Tibial artery (tissue), 4 donors: ENCODE measurements around the gene PHKG1.
"Not testable (repeated sequence)": the region's sequence is repeated elsewhere in the genome, so short reads cannot be mapped to it uniquely, and the experiment has no call there.

ENCODE experiments used
- DNase-seq, 2 donors: peaks; one replicate each; pipeline ENCODE4 v3.0.0-alpha.2; 2019
- H3K27ac ChIP-seq, 2 donors: fragments of 200-600 bp; sonication (generic) in 1 of 2; 1 replicate in 1 of 2; 2 replicates in 1 of 2; pipeline ENCODE4 v1.5.1; 2018 to 2019; ENCODE audit warnings: mild to moderate bottlenecking in 1 of 2
- H3K27me3 ChIP-seq, 2 donors: fragments of 200-600 bp; sonication (generic) in 1 of 2; one replicate each; pipeline versions ENCODE4 v1.5.1 to v1.6.0; 2016 to 2019
- H3K36me3 ChIP-seq, 3 donors: fragments of 200-600 bp; sonication (generic) in 2 of 3; one replicate each; pipeline ENCODE4 v1.5.1; 2016 to 2019; ENCODE audit warnings: mild to moderate bottlenecking in 2 of 3
- H3K4me1 ChIP-seq, 4 donors: fragments of 200-600 bp; sonication (generic) in 2 of 4; 1 replicate in 3 of 4; 2 replicates in 1 of 4; pipeline ENCODE4 v1.5.1; 2016 to 2019
- H3K4me3 ChIP-seq, 2 donors: fragments of 200-600 bp; sonication (generic) in 1 of 2; 1 replicate in 1 of 2; 2 replicates in 1 of 2; pipeline ENCODE4 v1.5.1; 2018 to 2019; ENCODE audit warnings: mild to moderate bottlenecking in 2 of 2
- H3K9me3 ChIP-seq, 3 donors: fragments of 200-600 bp; sonication (generic) in 1 of 3; one replicate each; pipeline ENCODE4 v1.5.1; 2016 to 2019
- CTCF ChIP-seq, 2 experiments: fragments of 200-600 bp in 1 of 2; fragments of 450-650 bp in 1 of 2; IDR thresholded peaks; one replicate each; pipeline ENCODE4 v1.5.1; 2017 to 2019; ENCODE audit warnings: antibody characterized with exemption in 2 of 2, mild to moderate bottlenecking in 1 of 2, moderate library complexity in 1 of 2
- intact Hi-C: fragments of 100-400 bp; cut with DNase I; formaldehyde crosslinking; loops from one replicate; pipeline ENCODE4 v1.15.0; 2023; ENCODE audit warnings: low total_unique reads

PHKG1 gene

DNA sequence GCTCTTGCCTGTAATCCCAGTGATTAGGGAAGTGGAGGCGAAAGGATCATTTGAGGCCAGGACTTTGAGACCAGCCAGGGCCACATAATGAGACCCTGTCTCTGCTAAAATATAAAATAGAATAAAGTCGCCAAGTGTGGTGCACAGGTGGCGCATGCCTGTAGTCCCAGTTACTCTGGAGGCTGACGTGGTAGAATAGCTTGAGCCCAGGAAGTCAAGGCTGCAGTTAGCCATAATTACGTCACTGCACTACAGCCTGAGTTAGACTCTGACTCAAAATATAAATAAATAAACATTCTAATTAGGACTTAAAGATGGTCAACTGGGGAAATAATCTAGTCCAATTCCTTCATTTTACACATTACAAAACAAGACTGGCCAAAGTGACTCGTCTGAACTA is 12.8 kb upstream of the PHKG1 start:
- H3K27ac ChIP-seq, result peak overlapping the region; percentile 88 to 92
- H3K27me3 ChIP-seq, result no peaks in the 10 kb centered on the region
- TF ChIP-seq CTCF (IDR thresholded peaks at IDR 0.05), result no peak
- peak overlapping the region; percentile 77 to 81 for H3K4me3 ChIP-seq
- DNase-seq, result no peak
- peaks cover 38 to 41% (median 39%) of the 10 kb centered on the region in 3 donors for H3K36me3 ChIP-seq
- no peaks in the 10 kb centered on the region for H3K9me3 ChIP-seq
- peaks cover 0 to 26% (median 16%) of the 10 kb centered on the region in 4 donors for H3K4me1 ChIP-seq
- intact Hi-C loops, result no loop called here

DNA sequence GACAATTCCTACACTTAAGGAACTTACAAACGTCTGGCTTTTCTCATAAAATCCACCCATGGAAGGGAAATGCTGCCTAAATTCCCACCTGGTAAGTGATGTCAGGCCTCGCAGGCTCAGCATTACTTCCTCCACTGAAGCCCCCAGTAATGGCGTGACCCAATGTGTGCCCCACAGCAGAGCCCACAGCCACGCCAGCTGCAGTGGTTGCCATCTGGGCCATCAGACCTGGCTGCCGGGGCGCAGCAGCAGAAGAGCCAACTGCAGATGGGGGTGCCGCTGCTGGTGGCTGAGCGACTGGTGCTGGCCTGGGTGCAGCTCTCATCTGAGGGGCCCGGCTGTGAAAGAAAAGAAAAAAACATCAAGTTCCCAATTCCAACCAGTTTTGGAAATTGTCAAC is 11.4 kb upstream of the PHKG1 start:
- DNase-seq, H3K27me3 ChIP-seq, H3K27ac ChIP-seq, intact Hi-C loops, H3K4me3 ChIP-seq, H3K9me3 ChIP-seq: not testable (repeated sequence)
- H3K4me1 ChIP-seq, result peaks cover 0 to 26% (median 16%) of the 10 kb centered on the region in 4 donors
- peaks cover 49 to 55% (median 53%) of the 10 kb centered on the region in 3 donors for H3K36me3 ChIP-seq

- Histone ChIP-seq H3K4me1 (peaks cover 0 to 18% (median 13%) of the 10 kb centered on the region in 4 donors), H3K4me3 (no peak overlapping the region), H3K27ac (no peak overlapping the region), H3K9me3 (no peaks in the 10 kb centered on the region), H3K36me3 (peaks cover 49 to 78% (median 54%) of the 10 kb centered on the region in 3 donors), H3K27me3 (no peaks in the 10 kb centered on the region)
- no peak for TF ChIP-seq CTCF (IDR thresholded peaks at IDR 0.05)
- no peak for DNase-seq
- intact Hi-C loops, result no loop called here
These were observed 6.9 kb upstream of the PHKG1 start for GRCh38 chr7:56099653-56100052.

DNA sequence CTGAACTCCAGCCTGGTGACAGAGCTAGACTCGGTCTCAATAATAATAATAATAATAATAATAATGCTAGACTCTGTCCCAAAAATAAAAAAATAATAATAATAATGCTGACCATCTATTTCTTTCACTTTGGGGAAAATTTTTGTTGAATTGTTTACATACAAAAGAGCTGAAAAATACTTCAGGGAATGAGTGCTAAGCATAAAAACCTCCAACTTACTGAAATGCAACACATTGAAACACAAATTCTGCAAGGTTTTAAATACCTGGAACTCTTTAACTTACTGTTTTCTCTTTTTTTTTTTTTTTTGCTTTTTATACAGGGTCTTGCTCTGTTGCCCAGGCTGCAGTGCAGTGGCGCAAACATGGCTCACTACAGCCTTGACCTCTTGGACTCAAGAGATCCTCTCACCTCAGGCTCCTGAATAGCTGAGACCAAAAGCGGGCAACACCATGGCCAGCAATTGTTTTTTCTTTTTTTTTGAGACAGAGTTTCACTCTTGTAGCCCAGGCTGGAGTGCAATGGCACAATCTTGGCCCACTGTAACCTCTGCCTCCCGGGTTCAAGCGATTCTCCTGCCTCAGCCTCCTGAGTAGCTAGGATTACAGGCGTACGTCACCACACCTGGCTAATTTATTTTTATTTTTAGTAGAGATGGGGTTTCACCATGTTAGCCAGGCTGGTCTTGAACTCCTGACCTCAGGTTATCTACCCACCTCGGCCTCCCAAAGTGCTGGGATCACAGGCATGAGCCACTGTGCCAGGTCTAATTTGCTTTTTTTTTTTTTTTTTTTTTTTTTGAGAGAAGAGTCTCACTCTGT is 5.6 kb upstream of the PHKG1 start:
- peaks cover 40 to 66% (median 44%) of the 10 kb centered on the region in 3 donors for H3K36me3 ChIP-seq
- H3K4me3 ChIP-seq, DNase-seq, H3K27me3 ChIP-seq, intact Hi-C loops, H3K27ac ChIP-seq, H3K9me3 ChIP-seq: not testable (repeated sequence)
- peaks cover 0 to 11% (median 10%) of the 10 kb centered on the region in 4 donors for H3K4me1 ChIP-seq

GRCh38 chr7:56097700-56098099 is 4.9 kb upstream of the PHKG1 start:
- Histone ChIP-seq H3K27me3 (no peaks in the 10 kb centered on the region), H3K4me3 (no peak overlapping the region), H3K9me3 (no peaks in the 10 kb centered on the region), H3K4me1 (peaks cover 0 to 17% (median 14%) of the 10 kb centered on the region in 4 donors), H3K27ac (no peak overlapping the region), H3K36me3 (peaks cover 33 to 59% (median 37%) of the 10 kb centered on the region in 3 donors)
- intact Hi-C loops, result no loop called here
- DNase-seq, result peak in 1 of 2 donors; percentile 57
- TF ChIP-seq CTCF (IDR thresholded peaks at IDR 0.05), result no peak

GRCh38 chr7:56092388-56092787 is 364 bp downstream of the PHKG1 start:
- H3K4me1 ChIP-seq, result peaks cover 0 to 33% (median 25%) of the 10 kb centered on the region in 4 donors
- peak overlapping the region; percentile 82 for H3K27ac ChIP-seq
- peak overlapping the region; percentile 38 for H3K4me3 ChIP-seq
- H3K36me3 ChIP-seq, result peaks cover 4 to 31% (median 11%) of the 10 kb centered on the region in 3 donors
- intact Hi-C loops, DNase-seq, H3K9me3 ChIP-seq, H3K27me3 ChIP-seq: not testable (repeated sequence)

DNA sequence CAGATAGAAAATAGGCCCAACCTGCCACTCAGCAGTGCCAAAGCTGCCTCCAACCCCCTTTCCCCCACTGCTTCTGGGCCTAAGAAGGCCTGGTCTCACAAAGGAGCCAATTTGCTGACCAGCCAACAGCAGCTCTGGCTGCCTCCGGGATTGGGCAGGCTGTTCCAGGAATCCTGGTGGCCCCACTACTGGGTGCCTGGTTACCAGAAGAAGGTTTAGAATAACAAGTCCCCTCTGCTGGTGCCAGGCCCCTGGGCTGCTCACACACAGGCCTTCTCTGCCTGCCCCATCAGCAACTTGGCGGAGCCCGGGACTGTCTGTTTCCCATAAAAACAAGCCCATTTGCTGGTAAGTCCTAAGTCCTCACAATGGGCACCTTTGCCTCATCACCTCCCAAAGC is 1.2 kb downstream of the PHKG1 start:
- Histone ChIP-seq H3K9me3 (no peaks in the 10 kb centered on the region), H3K4me1 (peaks cover 0 to 31% (median 25%) of the 10 kb centered on the region in 4 donors), H3K4me3 (peak overlapping the region in 1 of 2 donors; percentile 38), H3K27ac (peak overlapping the region; percentile 82), H3K36me3 (peaks cover 9 to 31% (median 16%) of the 10 kb centered on the region in 3 donors), H3K27me3 (no peaks in the 10 kb centered on the region)
- DNase-seq, result peak; percentile 66 to 91
- intact Hi-C loops, result no loop called here
- no peak for TF ChIP-seq CTCF (IDR thresholded peaks at IDR 0.05)
